Central memory CD8-positive, alpha-beta T cell (primary cell): Measurements from ENCODE around the gene WDR59.
A peak's percentile ranks its signal among the peaks of the same experiment; 100 is the strongest.
"Not testable (repeated sequence)": the region's sequence is repeated elsewhere in the genome, so short reads cannot be mapped to it uniquely, and the experiment has no call there.

ENCODE experiments used
- ATAC-seq: fragments of 150-1000 bp; cut with Tn5 transposase; replicated peaks from 2 replicates; pipeline ENCODE4 v1.10.0; 2022; ENCODE audit warnings: mild to moderate bottlenecking, moderate FRiP score, moderate number of reproducible peaks; ENCODE audit not compliant: poor library complexity, severe bottlenecking; ENCODE audit errors: extremely low read depth
- DNase-seq, 2 donors: peaks; one replicate each; pipeline ENCODE4 v3.0.0; 2021; ENCODE audit warnings: low spot score in 2 of 2
- H3K27ac Mint-ChIP-seq: one replicate; pipeline ENCODE4 v1.8.0; 2022; ENCODE audit warnings: low read depth, mild to moderate bottlenecking, moderate library complexity, mixed read lengths
- H3K27me3 Mint-ChIP-seq: one replicate; pipeline ENCODE4 v1.8.0; 2022; ENCODE audit warnings: mixed read lengths
- H3K36me3 Mint-ChIP-seq: one replicate; pipeline ENCODE4 v1.8.0; 2022; ENCODE audit warnings: mild to moderate bottlenecking, moderate library complexity, mixed read lengths; ENCODE audit not compliant: insufficient read depth
- H3K4me1 Mint-ChIP-seq: one replicate; pipeline ENCODE4 v1.8.0; 2022; ENCODE audit warnings: mixed read lengths
- H3K4me3 Mint-ChIP-seq: one replicate; pipeline ENCODE4 v1.8.0; 2022; ENCODE audit warnings: mild to moderate bottlenecking, moderate library complexity, mixed read lengths
- H3K9me3 Mint-ChIP-seq: one replicate; pipeline ENCODE4 v1.8.0; 2022; ENCODE audit warnings: mixed read lengths

The WDR59 gene

GRCh38 chr16:74989864-74990263, 4.9 kb upstream of the WDR59 start:
- H3K4me3 Mint-ChIP-seq, ATAC-seq, DNase-seq, H3K27ac Mint-ChIP-seq, H3K9me3 Mint-ChIP-seq, H3K4me1 Mint-ChIP-seq, H3K27me3 Mint-ChIP-seq, H3K36me3 Mint-ChIP-seq: not testable (repeated sequence)

DNA sequence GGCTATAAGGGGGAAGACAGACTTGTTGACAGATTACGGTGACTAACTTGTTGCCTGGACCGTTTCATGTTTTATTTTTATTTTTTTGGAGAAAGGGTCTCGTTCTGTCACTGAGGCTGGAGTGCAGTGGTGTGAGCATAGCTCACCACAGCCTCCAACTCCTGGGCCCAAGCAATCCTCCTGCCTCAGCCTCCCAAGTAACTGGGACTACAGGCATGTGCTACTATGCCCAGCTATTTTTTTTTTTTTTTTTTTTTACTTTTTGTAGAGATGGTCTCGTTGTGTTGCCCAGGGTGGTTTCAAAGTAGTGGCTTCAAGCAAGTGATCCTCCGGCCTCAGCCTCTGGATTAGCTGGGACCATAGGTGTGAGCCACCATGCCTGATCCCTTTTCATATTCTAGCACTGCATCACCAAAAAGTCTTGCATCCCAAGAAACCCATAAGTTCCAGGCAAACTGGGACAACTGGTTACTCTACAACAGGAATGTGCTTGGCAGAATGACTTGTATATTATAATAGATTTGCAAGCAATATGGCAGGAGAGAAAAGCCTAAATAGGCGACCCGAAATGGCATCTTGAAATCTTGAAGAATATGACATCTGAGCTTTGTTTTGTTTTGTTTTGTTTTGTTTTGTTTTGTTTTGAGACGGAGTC, 2.2 kb upstream of the WDR59 start:
- no peak for ATAC-seq
- peaks cover 12% of the 10 kb centered on the region for H3K4me1 Mint-ChIP-seq
- H3K27me3 Mint-ChIP-seq: no peaks in the 10 kb centered on the region
- no peaks in the 10 kb centered on the region for H3K9me3 Mint-ChIP-seq
- peaks cover 3% of the 10 kb centered on the region for H3K36me3 Mint-ChIP-seq
- H3K4me3 Mint-ChIP-seq: no peak overlapping the region
- no peak overlapping the region for H3K27ac Mint-ChIP-seq
- no peak for DNase-seq

DNA sequence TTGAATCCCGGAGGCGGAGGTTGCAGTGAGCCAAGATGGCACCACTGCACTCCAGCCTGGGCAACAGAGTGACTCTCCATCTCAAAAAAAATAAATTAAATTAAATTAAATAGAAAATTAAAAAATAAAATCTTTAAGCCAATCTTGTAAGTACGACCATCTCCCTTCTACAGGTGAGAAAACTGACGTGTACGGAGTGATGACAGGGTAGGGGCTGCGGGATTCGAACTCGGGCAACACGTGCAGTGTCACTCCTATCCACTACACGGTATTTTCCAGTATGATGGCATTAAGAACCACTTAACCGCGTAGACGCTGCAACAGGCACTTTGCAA, 762 bp downstream of the WDR59 start:
- ATAC-seq (no peak), DNase-seq (no peak)
- Mint-ChIP-seq H3K4me1 (peaks cover 12% of the 10 kb centered on the region), H3K27me3 (no peaks in the 10 kb centered on the region), H3K27ac (peak overlapping the region; percentile 70), H3K4me3 (peak overlapping the region; percentile 87), H3K36me3 (peaks cover 8% of the 10 kb centered on the region), H3K9me3 (no peaks in the 10 kb centered on the region)

- Mint-ChIP-seq H3K36me3 (peaks cover 11% of the 10 kb centered on the region), H3K27ac (no peak overlapping the region), H3K27me3 (no peaks in the 10 kb centered on the region), H3K4me1 (peaks cover 12% of the 10 kb centered on the region), H3K9me3 (no peaks in the 10 kb centered on the region), H3K4me3 (no peak overlapping the region)
- no peak for DNase-seq
- ATAC-seq: no peak
Observed at GRCh38 chr16:74982256-74982655, 2.7 kb downstream of the WDR59 start.

GRCh38 chr16:74975591-74975990, 9.3 kb downstream of the WDR59 start:
- no peak for ATAC-seq
- H3K9me3 Mint-ChIP-seq: no peaks in the 10 kb centered on the region
- H3K27ac Mint-ChIP-seq: no peak overlapping the region
- DNase-seq: no peak
- no peak overlapping the region for H3K4me3 Mint-ChIP-seq
- H3K4me1 Mint-ChIP-seq: no peaks in the 10 kb centered on the region
- peaks cover 8% of the 10 kb centered on the region for H3K36me3 Mint-ChIP-seq
- no peaks in the 10 kb centered on the region for H3K27me3 Mint-ChIP-seq

GRCh38 chr16:74973304-74973703, 11.6 kb downstream of the WDR59 start:
- no peak for DNase-seq
- Mint-ChIP-seq H3K4me1 (peaks cover 7% of the 10 kb centered on the region), H3K27ac (no peak overlapping the region), H3K4me3 (no peak overlapping the region), H3K9me3 (no peaks in the 10 kb centered on the region), H3K36me3 (peaks cover 4% of the 10 kb centered on the region), H3K27me3 (no peaks in the 10 kb centered on the region)
- ATAC-seq: no peak

DNA sequence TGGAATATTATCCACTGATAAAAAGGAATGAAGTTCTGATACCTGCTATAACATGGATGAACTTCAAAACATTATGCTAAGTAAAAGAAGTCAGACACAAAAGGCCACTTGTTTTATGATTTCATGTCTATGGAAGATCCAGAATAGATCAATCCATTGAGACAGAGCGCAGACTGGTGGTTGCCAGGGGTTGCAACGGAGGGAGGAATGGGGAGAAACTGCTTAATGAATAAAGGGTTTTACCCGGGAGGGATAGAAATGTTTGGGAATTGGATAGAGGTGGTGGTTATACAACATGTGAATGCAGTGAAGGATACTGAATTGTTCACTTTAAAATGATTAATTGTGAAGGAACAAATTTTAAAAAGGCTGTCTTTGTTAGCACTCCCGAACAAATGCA, 30.2 kb downstream of the WDR59 start:
- H3K36me3 Mint-ChIP-seq: peaks cover 36% of the 10 kb centered on the region
- H3K9me3 Mint-ChIP-seq: no peaks in the 10 kb centered on the region
- H3K4me3 Mint-ChIP-seq: no peak overlapping the region
- DNase-seq (no peak), ATAC-seq (no peak)
- H3K27ac Mint-ChIP-seq: no peak overlapping the region
- H3K27me3 Mint-ChIP-seq: no peaks in the 10 kb centered on the region
- H3K4me1 Mint-ChIP-seq: peaks cover 7% of the 10 kb centered on the region

DNA sequence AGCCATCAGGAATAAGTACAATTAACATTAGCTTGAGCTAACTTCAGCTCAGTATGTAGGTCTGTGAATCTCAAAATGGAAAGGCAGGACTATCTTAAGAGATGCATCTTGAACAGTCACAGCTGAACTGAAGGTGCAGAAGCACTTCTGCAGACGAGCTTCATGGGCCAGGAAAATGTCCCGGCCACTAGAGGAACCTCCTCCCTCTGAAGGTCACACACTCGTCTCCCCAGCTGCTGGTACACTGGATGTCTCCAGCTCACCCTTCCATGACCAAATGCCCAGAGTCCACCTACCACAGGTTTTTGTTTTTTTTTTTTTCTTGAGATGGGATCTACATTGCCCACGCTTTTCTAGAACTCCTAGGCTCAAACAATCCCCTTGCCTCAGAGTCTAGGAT, 33.2 kb downstream of the WDR59 start:
- Mint-ChIP-seq H3K36me3 (peaks cover 52% of the 10 kb centered on the region), H3K27me3 (no peaks in the 10 kb centered on the region), H3K4me3 (no peak overlapping the region), H3K4me1 (no peaks in the 10 kb centered on the region), H3K9me3 (no peaks in the 10 kb centered on the region), H3K27ac (no peak overlapping the region)
- ATAC-seq (no peak), DNase-seq (no peak)

- Mint-ChIP-seq H3K9me3 (no peaks in the 10 kb centered on the region), H3K27ac (no peak overlapping the region), H3K4me1 (no peaks in the 10 kb centered on the region), H3K27me3 (no peaks in the 10 kb centered on the region), H3K36me3 (peaks cover 51% of the 10 kb centered on the region), H3K4me3 (no peak overlapping the region)
- no peak for ATAC-seq
- DNase-seq: no peak
Observed at GRCh38 chr16:74951206-74951605, 33.7 kb downstream of the WDR59 start.

DNA sequence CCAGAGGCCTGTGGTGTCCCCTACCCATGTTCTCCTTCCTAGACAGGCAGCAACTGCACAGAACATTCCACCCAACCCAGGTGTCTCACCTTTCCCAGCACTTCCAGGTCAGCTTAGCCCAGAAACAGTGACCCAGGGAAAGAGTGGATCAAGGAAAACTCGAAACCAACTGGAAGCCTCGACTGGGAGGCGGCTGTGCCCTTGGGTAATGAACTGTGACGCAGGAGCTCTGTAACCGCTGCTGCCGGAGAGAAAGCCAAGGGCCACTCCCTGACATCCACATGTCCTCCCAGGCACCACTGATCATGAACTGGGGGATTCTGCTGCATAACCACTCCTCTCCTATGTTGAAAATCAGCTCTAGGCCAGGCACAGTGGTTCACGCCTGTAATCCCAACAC, 34.4 kb downstream of the WDR59 start:
- no peaks in the 10 kb centered on the region for H3K9me3 Mint-ChIP-seq
- no peak for DNase-seq
- no peak overlapping the region for H3K4me3 Mint-ChIP-seq
- no peak for ATAC-seq
- H3K27ac Mint-ChIP-seq: no peak overlapping the region
- no peaks in the 10 kb centered on the region for H3K27me3 Mint-ChIP-seq
- H3K36me3 Mint-ChIP-seq: peaks cover 53% of the 10 kb centered on the region
- H3K4me1 Mint-ChIP-seq: no peaks in the 10 kb centered on the region

- DNase-seq (no peak), ATAC-seq (no peak)
- peaks cover 55% of the 10 kb centered on the region for H3K36me3 Mint-ChIP-seq
- H3K9me3 Mint-ChIP-seq: no peaks in the 10 kb centered on the region
- no peaks in the 10 kb centered on the region for H3K4me1 Mint-ChIP-seq
- no peak overlapping the region for H3K4me3 Mint-ChIP-seq
- no peaks in the 10 kb centered on the region for H3K27me3 Mint-ChIP-seq
- no peak overlapping the region for H3K27ac Mint-ChIP-seq
Observed at GRCh38 chr16:74949309-74949708, 35.6 kb downstream of the WDR59 start.

- no peak overlapping the region for H3K4me3 Mint-ChIP-seq
- H3K27me3 Mint-ChIP-seq: no peaks in the 10 kb centered on the region
- H3K36me3 Mint-ChIP-seq: peaks cover 48% of the 10 kb centered on the region
- no peak overlapping the region for H3K27ac Mint-ChIP-seq
- no peaks in the 10 kb centered on the region for H3K4me1 Mint-ChIP-seq
- DNase-seq (no peak), ATAC-seq (no peak)
- H3K9me3 Mint-ChIP-seq: no peaks in the 10 kb centered on the region
Observed at GRCh38 chr16:74944466-74944865, 40.5 kb downstream of the WDR59 start.

- ATAC-seq (no peak), DNase-seq (no peak)
- Mint-ChIP-seq H3K4me1 (no peaks in the 10 kb centered on the region), H3K27me3 (no peaks in the 10 kb centered on the region), H3K36me3 (peaks cover 45% of the 10 kb centered on the region), H3K9me3 (no peaks in the 10 kb centered on the region), H3K4me3 (no peak overlapping the region), H3K27ac (peak overlapping the region; percentile 56)
Observed at GRCh38 chr16:74942977-74943918, 41.7 kb downstream of the WDR59 start.
